ENCODE data around the gene VSNL1. TPM values are rescaled to one million over a fixed set of nuclear protein-coding genes. Genes with fewer than 3 reads are reported as not detected.

VSNL1 gene
- total RNA-seq, 1 experiment from 2014 or later: not detected

DNA sequence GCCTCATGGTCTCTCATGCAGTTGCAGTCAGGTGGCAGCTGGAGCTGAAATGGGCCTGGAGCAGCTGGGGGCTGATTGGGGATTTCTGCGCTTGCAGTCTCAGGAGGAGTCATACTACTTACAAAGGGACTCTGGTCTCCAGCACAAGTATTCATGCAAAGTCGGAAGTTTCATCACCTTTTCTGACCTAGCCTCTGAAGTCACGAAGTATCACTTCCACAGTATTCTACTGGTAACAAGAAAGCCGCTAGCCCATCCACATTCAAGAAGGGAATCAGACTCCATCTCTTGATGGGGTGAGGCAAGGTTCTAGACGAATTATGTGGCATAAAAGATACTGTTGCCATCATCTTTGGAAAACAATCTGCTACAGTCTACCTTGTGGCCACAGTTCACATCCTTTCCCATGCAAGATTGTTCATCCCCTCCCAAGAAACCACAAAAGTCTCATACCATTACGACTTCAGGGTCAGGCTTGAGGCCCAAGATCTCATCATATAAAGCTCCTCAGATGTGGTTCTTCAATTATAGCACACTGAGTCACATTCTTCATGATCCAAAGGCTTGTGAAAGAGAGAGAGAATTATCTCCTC is 117.9 kb downstream of the VSNL1 start:
- H3K4me2 ChIP-seq (ENCODE audit: low read length): no peak overlapping the region
- H3K9me3 ChIP-seq (ENCODE audit: low read length): no peaks in the 10 kb centered on the region
- no peak overlapping the region for H3K27ac ChIP-seq (ENCODE audit: low read length)
- no peaks in the 10 kb centered on the region for H3K79me2 ChIP-seq (ENCODE audit: low read length)
- no peaks in the 10 kb centered on the region for H3F3A ChIP-seq (ENCODE audit: low read length, unreplicated experiment)
- H4K20me1 ChIP-seq (ENCODE audit: low read length): no peaks in the 10 kb centered on the region
- H3K27me3 ChIP-seq (ENCODE audit: low read length): no peaks in the 10 kb centered on the region
- H3K9me2 ChIP-seq (replicated peaks; ENCODE audit: low read length): no peaks in the 10 kb centered on the region
- H3K36me3 ChIP-seq (ENCODE audit: low read depth, low read length): no peaks in the 10 kb centered on the region; the same call in 1 of the 2 replicates
- no peak for DNase-seq
- POLR2A ChIA-PET (ENCODE audit: unreplicated experiment): no interaction called here
- no TSS peak for BruUV-seq (replicated peaks)
- no peak overlapping the region for H3K9ac ChIP-seq (ENCODE audit: low read length)
- intact Hi-C loops (cut with micrococcal nuclease): no loop called here
- no peak overlapping the region for H2AFZ ChIP-seq (ENCODE audit: low read length)
- H3K4me1 ChIP-seq (ENCODE audit: insufficient read depth, low read length): no peaks in the 10 kb centered on the region
- TF ChIP-seq EZH2 (IDR thresholded peaks at IDR 0.05; ENCODE audit: low read length, unreplicated experiment) (no peak), EZH2phosphoT487 (IDR thresholded peaks at IDR 0.05; ENCODE audit: borderline replicate concordance, low read length) (no peak)
- TF ChIP-seq, protein P1, sequence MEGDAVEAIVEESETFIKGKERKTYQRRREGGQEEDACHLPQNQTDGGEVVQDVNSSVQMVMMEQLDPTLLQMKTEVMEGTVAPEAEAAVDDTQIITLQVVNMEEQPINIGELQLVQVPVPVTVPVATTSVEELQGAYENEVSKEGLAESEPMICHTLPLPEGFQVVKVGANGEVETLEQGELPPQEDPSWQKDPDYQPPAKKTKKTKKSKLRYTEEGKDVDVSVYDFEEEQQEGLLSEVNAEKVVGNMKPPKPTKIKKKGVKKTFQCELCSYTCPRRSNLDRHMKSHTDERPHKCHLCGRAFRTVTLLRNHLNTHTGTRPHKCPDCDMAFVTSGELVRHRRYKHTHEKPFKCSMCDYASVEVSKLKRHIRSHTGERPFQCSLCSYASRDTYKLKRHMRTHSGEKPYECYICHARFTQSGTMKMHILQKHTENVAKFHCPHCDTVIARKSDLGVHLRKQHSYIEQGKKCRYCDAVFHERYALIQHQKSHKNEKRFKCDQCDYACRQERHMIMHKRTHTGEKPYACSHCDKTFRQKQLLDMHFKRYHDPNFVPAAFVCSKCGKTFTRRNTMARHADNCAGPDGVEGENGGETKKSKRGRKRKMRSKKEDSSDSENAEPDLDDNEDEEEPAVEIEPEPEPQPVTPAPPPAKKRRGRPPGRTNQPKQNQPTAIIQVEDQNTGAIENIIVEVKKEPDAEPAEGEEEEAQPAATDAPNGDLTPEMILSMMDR (conservative IDR thresholded peaks at IDR 0.05; ENCODE audit: low read depth, low read length): no peak
- CTCF ChIA-PET: no interaction called here
- ATAC-seq: no peak
- H3K4me3 ChIP-seq (ENCODE audit: low read length): no peak overlapping the region

DNA sequence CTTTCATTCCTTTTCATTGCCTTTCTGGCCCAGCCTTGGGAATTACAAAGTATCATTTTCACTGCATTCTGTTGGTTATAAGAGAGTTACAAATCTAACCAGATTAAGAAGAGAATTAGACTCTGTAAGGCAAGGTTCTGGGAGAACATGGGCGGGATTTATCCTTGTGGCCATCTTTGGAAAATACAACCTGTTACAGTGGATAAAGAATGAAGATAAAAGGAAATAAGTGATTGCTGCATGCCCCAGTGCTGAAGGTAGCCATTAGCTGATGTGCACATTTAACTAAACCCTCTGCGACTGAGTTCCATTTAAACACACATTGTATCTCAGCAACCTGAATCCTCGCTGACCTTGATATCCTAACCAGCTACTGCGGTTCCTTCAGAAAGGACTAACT is 119.7 kb downstream of the VSNL1 start:
- DNase-seq: no peak
- H3K36me3 ChIP-seq (ENCODE audit: low read depth, low read length): peaks cover 2% of the 10 kb centered on the region; the same call in 1 of the 2 replicates
- H2AFZ ChIP-seq (ENCODE audit: low read length): no peak overlapping the region
- BruUV-seq (replicated peaks): no TSS peak
- H3K4me2 ChIP-seq (ENCODE audit: low read length): no peak overlapping the region
- no peaks in the 10 kb centered on the region for H3K27me3 ChIP-seq (ENCODE audit: low read length)
- intact Hi-C loops (cut with micrococcal nuclease): no loop called here
- H3K4me3 ChIP-seq (ENCODE audit: low read length): no peak overlapping the region
- H3F3A ChIP-seq (ENCODE audit: low read length, unreplicated experiment): no peaks in the 10 kb centered on the region
- H3K79me2 ChIP-seq (ENCODE audit: low read length): no peaks in the 10 kb centered on the region
- no peaks in the 10 kb centered on the region for H3K9me3 ChIP-seq (ENCODE audit: low read length)
- no peaks in the 10 kb centered on the region for H3K4me1 ChIP-seq (ENCODE audit: insufficient read depth, low read length)
- H4K20me1 ChIP-seq (ENCODE audit: low read length): no peaks in the 10 kb centered on the region
- POLR2A ChIA-PET (ENCODE audit: unreplicated experiment): no interaction called here
- ATAC-seq: no peak
- no peak overlapping the region for H3K9ac ChIP-seq (ENCODE audit: low read length)
- no peak for TF ChIP-seq EZH2phosphoT487 (IDR thresholded peaks at IDR 0.05; ENCODE audit: borderline replicate concordance, low read length)
- TF ChIP-seq EZH2 (IDR thresholded peaks at IDR 0.05; ENCODE audit: low read length, unreplicated experiment): no peak
- TF ChIP-seq, protein P1 (conservative IDR thresholded peaks at IDR 0.05; ENCODE audit: low read depth, low read length): no peak
- H3K9me2 ChIP-seq (replicated peaks; ENCODE audit: low read length): no peaks in the 10 kb centered on the region
- no peak overlapping the region for H3K27ac ChIP-seq (ENCODE audit: low read length)
- CTCF ChIA-PET: no interaction called here

DNA sequence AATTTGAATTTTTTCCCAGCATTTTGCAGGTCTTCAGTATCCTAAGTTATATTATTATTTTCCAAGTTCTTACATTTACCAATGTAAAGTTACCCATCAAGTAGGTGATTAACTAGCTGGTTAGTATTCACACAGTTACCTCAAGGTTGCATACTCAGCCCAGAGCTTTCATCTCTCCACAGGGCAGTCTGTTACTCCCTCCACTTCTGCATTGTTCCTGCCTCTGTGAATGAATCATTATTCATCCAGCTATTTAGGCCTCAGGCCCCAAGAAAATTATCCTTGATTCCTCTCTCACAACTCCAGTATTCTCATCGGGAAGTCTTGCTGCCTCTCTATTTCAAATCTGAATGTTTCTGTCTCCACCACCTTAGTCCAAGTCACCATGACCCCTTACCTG is 121.0 kb downstream of the VSNL1 start:
- Histone ChIP-seq H3K9me2 (replicated peaks; ENCODE audit: low read length) (no peaks in the 10 kb centered on the region), H3K9me3 (ENCODE audit: low read length) (no peaks in the 10 kb centered on the region), H3K4me2 (ENCODE audit: low read length) (no peak overlapping the region), H4K20me1 (ENCODE audit: low read length) (no peaks in the 10 kb centered on the region), H2AFZ (ENCODE audit: low read length) (no peak overlapping the region), H3F3A (ENCODE audit: low read length, unreplicated experiment) (no peaks in the 10 kb centered on the region), H3K36me3 (ENCODE audit: low read depth, low read length) (peaks cover 8% of the 10 kb centered on the region; the same call in 1 of the 2 replicates), H3K4me1 (ENCODE audit: insufficient read depth, low read length) (no peaks in the 10 kb centered on the region), H3K27me3 (ENCODE audit: low read length) (no peaks in the 10 kb centered on the region), H3K9ac (ENCODE audit: low read length) (no peak overlapping the region), H3K4me3 (ENCODE audit: low read length) (no peak overlapping the region), H3K27ac (ENCODE audit: low read length) (no peak overlapping the region), H3K79me2 (ENCODE audit: low read length) (no peaks in the 10 kb centered on the region)
- TF ChIP-seq, protein P1 (conservative IDR thresholded peaks at IDR 0.05; ENCODE audit: low read depth, low read length): no peak
- TF ChIP-seq EZH2phosphoT487 (IDR thresholded peaks at IDR 0.05; ENCODE audit: borderline replicate concordance, low read length) (no peak), EZH2 (IDR thresholded peaks at IDR 0.05; ENCODE audit: low read length, unreplicated experiment) (no peak)
- ChIA-PET CTCF (interaction anchor here (0.9 kb wide), 1 partner anchor 10 kb away, joined by 5 read pairs; no protein-coding TSS in a partner anchor), POLR2A (ENCODE audit: unreplicated experiment) (no interaction called here)
- intact Hi-C loops (cut with micrococcal nuclease): no loop called here
- no TSS peak for BruUV-seq (replicated peaks)
- ATAC-seq (no peak), DNase-seq (no peak)
